HL-60/S4 treated with retinoic acid at 250 ng/mL for 4 days and 3 days (cell line): ENCODE measurements around the gene HPS4.

Source experiments
- in situ Hi-C: fragments of 300-500 bp; cut with MboI; formaldehyde crosslinking; loops from 2 replicates; pipeline ENCODE4 v1.7.0; 2022; ENCODE audit warnings: low sequenced_read_pairs

Gene HPS4

DNA sequence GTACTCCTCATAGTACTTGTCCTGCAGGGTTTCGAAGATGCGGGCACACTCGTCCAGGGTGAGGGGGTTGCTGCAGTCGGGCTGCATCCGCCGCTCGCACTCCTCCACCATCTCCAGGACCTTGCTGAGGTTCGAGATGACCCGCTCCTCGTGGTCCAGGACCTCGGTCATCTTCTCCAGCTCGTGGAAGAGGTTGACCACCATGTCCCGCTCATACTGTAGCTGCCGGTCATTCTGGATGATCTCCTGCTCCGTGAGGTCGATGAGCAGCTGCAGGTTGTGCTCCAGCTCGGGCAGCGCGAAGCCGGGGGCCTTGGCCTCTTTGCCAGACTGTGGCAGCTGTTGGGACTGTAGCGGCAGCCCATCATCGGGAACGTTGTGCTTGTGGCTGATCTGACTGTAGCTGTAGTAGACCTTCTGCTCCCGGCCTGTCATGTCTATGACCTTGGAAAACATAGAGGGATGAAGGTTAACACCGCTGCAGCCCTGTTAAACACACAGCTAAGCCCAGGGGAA, 15.7 kb upstream of the HPS4 start:
- in situ Hi-C loops, result no loop called here

DNA sequence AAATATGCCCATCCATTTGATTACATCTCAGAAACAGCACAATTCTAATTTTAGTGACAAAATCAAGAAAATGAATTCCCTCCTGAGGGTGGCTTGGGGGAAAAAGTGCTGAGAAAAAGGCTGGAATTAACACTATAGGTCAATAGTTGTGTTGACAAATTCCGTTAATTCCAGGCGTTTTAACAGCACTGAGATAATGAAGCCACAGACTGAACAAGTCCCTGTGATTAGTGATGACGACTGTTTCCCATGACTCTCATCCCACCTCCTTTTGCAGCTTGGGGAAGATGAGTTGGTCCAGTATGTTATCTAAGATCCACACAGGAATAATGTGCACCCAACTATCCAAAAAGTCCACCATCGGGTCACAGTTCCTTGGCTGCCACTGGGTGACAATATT, 12.9 kb upstream of the HPS4 start:
- in situ Hi-C loops, result no loop called here

- in situ Hi-C loops, result no loop called here
These were observed 10.9 kb upstream of the HPS4 start for GRCh38 chr22:26494506-26494905.

DNA sequence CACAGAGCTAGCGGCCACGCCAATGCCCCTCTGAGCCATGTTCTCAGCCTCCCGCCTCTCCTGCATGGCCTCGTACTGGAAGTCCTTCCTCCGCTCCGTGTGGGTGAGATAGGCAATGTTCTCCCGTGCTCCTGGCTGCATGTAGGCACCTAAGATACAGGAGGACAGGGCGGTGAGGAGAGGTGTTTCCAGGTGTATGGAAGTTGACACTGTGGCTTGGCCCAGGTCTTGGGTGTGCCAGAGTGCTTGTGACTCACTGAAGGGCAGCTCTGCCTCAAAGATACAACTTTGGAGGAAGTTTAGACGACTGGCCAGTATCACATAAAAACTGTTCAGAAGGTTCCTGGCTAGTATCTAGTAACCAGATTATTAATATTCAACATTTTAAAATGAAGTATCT, 8.6 kb upstream of the HPS4 start:
- in situ Hi-C loops, result no loop called here

- in situ Hi-C loops, result no loop called here
These were observed 6.0 kb upstream of the HPS4 start for GRCh38 chr22:26489447-26490036.

DNA sequence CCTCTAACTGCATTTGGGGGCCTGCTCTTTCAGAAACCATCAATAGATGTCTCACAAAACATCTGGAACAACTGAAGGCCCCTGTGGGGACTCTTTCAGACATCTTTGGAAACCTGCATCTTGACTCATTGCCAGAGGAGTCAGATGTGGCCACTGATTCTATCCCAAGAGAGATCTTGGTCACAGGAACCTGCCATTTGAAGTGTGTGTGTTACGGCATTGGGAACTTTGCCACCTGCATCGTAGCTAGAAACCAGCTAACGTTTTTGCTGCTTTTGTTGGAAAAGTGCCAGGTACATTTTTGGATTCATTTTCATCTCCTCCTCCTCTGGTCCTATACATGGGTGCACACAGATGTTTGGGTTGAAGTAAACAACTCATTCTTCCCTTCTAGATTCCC, 4.4 kb upstream of the HPS4 start:
- in situ Hi-C loops, result no loop called here

GRCh38 chr22:26486394-26486793, 2.8 kb upstream of the HPS4 start:
- in situ Hi-C loops, result no loop called here

DNA sequence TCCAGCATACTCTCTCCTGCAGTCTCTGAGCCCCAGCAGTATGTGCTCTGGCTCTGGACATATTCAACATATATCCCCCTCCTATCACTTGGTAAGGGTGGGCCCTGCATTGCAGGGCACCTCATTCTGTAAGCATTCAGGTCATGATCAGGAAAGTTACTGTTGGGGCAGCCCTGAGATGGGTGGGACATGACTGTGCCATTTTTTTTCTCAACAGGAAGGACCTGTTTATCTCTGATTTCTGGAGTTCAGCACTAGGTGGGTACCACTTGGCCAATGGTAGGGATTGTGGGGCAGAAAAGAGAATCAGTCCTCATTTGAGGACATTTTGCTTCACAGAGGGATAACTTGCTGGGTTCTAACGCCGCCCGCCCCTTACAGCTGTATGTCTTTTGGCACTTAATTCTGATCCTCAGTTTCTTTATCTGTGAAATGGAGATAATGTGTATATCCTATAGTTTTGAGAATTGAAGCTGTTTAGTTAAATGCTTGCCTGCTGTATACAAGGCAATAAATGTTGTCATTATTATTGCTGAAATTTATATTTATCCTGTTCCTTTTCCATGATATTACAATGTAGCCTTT, 2.3 kb upstream of the HPS4 start:
- in situ Hi-C loops, result no loop called here

GRCh38 chr22:26485013-26485412, 1.4 kb upstream of the HPS4 start:
- in situ Hi-C loops, result no loop called here

DNA sequence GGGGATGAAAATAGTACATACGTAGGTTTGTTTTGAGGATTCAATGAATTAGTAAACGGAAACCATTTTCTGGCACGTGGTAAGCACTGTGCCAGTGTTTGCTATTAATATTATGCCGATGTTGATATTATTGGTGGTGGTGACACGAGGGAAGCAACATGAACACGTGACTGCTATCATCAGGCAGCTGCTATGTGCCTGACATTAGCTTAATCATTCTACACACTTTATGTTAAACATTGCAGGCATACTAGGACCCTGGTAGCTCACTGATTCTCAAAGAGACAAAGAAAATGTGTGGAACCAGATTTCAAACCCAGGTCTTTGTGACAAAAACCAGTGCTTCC, 750 bp upstream of the HPS4 start:
- in situ Hi-C loops, result no loop called here

DNA sequence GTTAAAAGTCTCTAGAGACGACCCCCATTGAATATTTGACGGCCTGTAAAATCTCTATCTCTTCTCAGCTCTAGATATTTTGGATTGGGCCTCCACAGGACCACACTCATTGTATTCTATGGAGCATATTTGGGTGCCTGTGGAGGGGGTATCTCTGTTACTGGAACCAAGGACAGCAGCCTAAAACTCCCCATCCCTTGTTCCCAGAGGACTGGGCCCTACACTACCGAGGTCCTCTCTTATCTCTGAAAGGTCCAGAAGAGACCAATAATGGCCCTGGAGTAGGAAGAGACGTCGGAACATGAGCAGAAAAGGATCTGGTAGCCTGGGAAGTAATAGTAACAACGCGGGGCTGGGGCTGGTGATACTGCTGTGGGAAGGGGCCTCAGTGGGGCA, 542 bp downstream of the HPS4 start:
- in situ Hi-C loops, result no loop called here

DNA sequence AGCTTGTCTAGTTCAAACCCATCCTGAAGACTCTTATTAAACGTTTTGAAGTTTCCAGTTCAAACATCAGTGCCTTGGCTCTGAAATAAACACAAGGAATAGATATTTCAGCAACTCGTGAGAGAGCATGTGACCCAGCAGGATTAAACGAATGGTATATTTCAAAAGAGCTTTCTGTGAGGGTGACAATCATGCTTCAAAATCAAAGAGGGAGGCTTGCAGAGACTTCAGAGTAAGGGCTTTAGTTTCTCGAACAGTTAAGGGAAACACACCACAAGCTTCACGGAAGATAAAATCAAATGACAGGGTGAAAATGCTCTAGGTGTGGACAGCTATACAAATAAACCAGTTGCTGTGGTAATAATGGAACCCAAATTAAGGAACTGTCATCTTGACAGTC, 1.4 kb downstream of the HPS4 start:
- in situ Hi-C loops, result no loop called here

DNA sequence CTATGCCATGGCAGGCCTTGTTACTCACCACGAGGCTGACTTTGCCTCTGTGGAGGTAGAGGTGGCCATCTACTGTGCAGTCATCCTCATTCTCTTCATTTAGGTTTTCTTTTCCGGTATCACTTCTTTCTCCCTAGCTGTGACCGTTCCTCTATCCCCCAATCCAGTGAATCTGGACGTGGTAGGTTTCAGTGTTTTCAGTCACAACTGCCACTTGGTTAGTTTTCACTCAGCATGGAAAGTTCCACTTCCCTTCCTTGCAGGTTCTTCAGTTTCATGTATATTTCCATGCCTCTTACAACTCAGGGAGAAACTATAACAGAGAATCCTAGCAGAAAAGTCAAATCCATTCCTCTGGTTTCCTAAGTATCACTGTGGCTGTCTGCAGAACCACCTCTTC, 1.9 kb downstream of the HPS4 start:
- in situ Hi-C loops, result no loop called here

DNA sequence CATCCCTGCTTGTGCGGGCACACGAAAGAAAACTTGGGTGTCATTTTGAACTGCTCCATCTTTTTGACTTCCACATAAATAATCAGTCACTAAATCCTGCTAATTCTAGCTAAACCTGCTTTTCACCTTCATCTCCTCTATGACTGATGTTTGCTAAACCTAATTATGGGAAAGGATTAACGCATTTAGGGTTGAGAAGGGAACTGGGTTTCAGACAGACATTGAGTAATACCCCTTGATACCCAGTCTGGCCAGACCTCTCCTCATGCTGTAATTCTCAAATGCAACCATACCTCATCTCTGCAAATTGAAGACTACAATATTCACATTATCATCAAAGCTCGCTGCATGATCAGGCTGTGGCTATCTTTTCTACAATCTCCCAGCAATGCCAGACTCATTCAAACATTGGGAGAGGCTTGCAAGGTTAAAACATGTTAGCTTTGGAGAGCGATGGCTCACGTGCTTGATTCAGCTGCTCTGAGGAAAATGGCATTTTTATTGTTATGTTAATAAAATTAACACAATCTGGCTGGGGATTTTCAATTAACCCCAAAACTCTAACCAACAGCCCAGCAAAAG, 2.4 kb downstream of the HPS4 start:
- in situ Hi-C loops, result no loop called here

GRCh38 chr22:26480611-26480932, 3.0 kb downstream of the HPS4 start:
- in situ Hi-C loops, result no loop called here

GRCh38 chr22:26479792-26480610, 3.6 kb downstream of the HPS4 start:
- in situ Hi-C loops, result no loop called here

DNA sequence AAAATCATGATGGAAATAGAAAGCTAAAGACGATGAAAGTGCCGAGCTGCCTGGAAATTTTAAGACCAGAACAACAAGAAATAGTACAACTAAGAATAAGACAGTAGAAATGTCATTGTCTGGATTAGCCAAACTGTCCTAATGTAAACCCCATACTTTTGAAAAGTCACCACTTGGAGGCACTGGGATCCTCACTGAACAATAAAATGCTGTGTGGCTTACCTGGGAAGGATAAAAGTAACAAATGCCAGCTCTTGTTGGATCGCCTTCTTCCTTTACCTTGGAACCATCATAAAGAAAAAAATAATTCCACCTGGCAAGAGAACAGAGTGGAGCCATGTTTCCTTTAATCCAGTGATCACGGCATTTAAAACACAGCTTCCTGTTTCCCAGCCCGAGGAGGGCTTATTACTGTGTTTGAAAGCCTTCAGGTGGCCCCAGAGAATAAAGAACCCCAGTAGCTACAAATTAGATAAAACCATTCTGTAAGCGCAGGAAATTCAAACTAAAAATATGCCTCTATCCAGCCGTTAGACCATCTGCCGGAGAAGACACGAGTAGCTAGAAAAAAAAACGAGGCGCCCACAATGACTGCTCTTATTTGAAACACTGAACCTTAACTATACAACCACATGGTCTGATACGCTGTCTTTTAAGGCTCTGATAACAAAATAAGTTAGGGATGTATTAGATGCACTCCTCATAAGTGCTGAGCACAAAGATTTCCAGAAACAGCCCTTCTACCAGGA, 4.4 kb downstream of the HPS4 start:
- in situ Hi-C loops, result no loop called here

GRCh38 chr22:26477341-26477731, 6.2 kb downstream of the HPS4 start:
- in situ Hi-C loops, result no loop called here

DNA sequence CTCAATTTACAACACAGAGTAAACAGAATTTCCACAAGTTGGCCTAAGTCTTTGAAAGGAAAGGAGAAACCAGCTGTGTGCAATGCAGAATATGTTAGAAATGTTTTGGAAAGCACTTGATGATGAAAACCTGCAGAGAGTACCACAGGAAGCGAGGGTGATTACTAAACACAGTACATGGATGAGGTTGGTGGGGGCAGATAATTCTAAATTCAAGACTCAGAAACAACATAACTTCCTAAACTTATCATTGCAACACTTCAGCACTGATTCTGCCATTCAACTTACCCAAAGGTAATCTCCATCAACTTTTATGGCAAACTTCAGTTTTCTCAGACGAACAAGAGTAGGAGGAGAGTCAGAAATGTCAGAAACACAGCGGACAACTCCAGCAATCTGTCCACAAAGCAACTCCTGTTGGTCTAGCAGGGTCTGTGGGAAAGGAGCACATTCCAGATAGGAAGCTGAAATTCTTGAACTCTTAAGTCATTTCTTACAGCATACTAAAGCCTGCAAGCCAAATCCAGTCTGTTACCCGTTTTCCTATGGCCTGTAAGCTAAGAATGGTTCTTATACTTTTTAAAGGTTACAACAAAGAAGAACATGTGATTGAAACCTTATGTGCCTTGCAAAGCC, 6.8 kb downstream of the HPS4 start:
- in situ Hi-C loops, result no loop called here

DNA sequence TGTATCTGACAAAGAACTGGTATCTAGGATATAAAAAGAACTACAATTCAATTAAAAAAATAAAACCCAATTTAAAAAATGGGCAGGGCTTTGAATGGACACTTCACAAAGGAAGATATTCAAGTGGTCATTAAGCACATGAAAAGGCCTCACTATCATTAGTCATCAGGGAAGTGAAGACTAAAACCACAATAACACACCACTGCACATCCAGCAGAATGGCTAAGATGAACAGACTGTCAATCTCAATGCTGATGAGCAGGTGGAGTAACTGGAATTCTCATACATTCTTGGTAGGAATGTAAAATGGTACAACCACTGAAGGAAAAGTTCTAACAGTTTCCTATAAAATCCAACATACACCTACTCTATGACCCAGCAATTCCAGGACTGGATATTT, 8.9 kb downstream of the HPS4 start:
- in situ Hi-C loops, result no loop called here

DNA sequence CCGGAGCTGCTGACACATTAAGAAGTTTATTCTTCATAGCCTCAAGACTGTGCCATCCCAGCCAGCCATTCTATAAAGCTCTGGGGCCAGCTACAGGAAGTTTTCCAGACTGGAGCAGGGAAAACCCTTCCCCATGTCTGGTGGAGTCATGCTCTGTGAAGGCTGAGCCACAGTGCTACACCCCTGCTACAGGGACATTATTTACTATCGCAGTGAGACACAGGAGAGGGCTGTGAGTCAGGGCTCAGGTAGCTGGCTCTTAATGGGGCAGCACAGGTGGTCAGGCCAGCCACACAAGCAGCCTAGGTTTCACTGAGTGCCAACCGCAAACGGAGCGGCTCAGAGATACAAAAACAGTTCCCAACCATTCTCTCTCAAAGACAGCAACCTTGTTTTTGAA, 12.1 kb downstream of the HPS4 start:
- in situ Hi-C loops, result no loop called here
